ENCODE data around the gene FBXO33. TPM values are rescaled to one million over a fixed set of nuclear protein-coding genes. Genes with fewer than 3 reads are reported as not detected.
"Not testable (repeated sequence)": the region's sequence is repeated elsewhere in the genome, so short reads cannot be mapped to it uniquely, and the experiment has no call there.

Gene FBXO33
- total RNA-seq, 2 experiments from 2014 or later: 21.8 TPM

GRCh38 chr14:39368261-39368959, 63.8 kb downstream of the FBXO33 start:
- Mint-ChIP-seq H3K27me3 (no peaks in the 10 kb centered on the region), H3K9me3 (peaks cover 17% of the 10 kb centered on the region), H3K4me1 (no peaks in the 10 kb centered on the region), H3K36me3 (peaks cover 33% of the 10 kb centered on the region), H3K27ac (no peak overlapping the region), H3K4me3 (no peak overlapping the region)
- peak; percentile 18 for DNase-seq

GRCh38 chr14:39367387-39367751, 64.9 kb downstream of the FBXO33 start:
- no peak for DNase-seq
- Mint-ChIP-seq H3K4me1 (no peaks in the 10 kb centered on the region), H3K27ac (no peak overlapping the region), H3K4me3 (no peak overlapping the region), H3K27me3 (no peaks in the 10 kb centered on the region), H3K36me3 (peaks cover 43% of the 10 kb centered on the region), H3K9me3 (peaks cover 24% of the 10 kb centered on the region)

GRCh38 chr14:39366460-39367386, 65.5 kb downstream of the FBXO33 start:
- Mint-ChIP-seq H3K4me3 (no peak overlapping the region), H3K27ac (no peak overlapping the region), H3K9me3 (peaks cover 24% of the 10 kb centered on the region), H3K27me3 (no peaks in the 10 kb centered on the region), H3K4me1 (no peaks in the 10 kb centered on the region), H3K36me3 (peaks cover 48% of the 10 kb centered on the region)
- DNase-seq: no peak

GRCh38 chr14:39365354-39365753, 66.9 kb downstream of the FBXO33 start:
- H3K9me3 Mint-ChIP-seq: peaks cover 27% of the 10 kb centered on the region
- no peaks in the 10 kb centered on the region for H3K27me3 Mint-ChIP-seq
- H3K4me3 Mint-ChIP-seq: no peak overlapping the region
- H3K27ac Mint-ChIP-seq: no peak overlapping the region
- peaks cover 57% of the 10 kb centered on the region for H3K36me3 Mint-ChIP-seq
- DNase-seq: no peak
- no peaks in the 10 kb centered on the region for H3K4me1 Mint-ChIP-seq

GRCh38 chr14:39364509-39364908, 67.7 kb downstream of the FBXO33 start:
- no peak overlapping the region for H3K27ac Mint-ChIP-seq
- no peak overlapping the region for H3K4me3 Mint-ChIP-seq
- no peak for DNase-seq
- no peaks in the 10 kb centered on the region for H3K4me1 Mint-ChIP-seq
- H3K36me3 Mint-ChIP-seq: peaks cover 66% of the 10 kb centered on the region
- no peaks in the 10 kb centered on the region for H3K27me3 Mint-ChIP-seq
- H3K9me3 Mint-ChIP-seq: peaks cover 29% of the 10 kb centered on the region

GRCh38 chr14:39361556-39361955, 70.7 kb downstream of the FBXO33 start:
- H3K9me3 Mint-ChIP-seq: peaks cover 31% of the 10 kb centered on the region
- not testable (repeated sequence) for H3K4me3 Mint-ChIP-seq, H3K27ac Mint-ChIP-seq, H3K4me1 Mint-ChIP-seq, H3K27me3 Mint-ChIP-seq, DNase-seq
- peaks cover 89% of the 10 kb centered on the region for H3K36me3 Mint-ChIP-seq

- H3K4me3 Mint-ChIP-seq: no peak overlapping the region
- no peak for DNase-seq
- no peaks in the 10 kb centered on the region for H3K4me1 Mint-ChIP-seq
- H3K9me3 Mint-ChIP-seq: peaks cover 32% of the 10 kb centered on the region
- no peak overlapping the region for H3K27ac Mint-ChIP-seq
- no peaks in the 10 kb centered on the region for H3K27me3 Mint-ChIP-seq
- peaks cover 91% of the 10 kb centered on the region for H3K36me3 Mint-ChIP-seq
Measured at GRCh38 chr14:39360316-39360715, 71.9 kb downstream of the FBXO33 start.

GRCh38 chr14:39359069-39359468, 73.2 kb downstream of the FBXO33 start:
- H3K9me3 Mint-ChIP-seq: peaks cover 29% of the 10 kb centered on the region
- H3K4me3 Mint-ChIP-seq, H3K27ac Mint-ChIP-seq, H3K4me1 Mint-ChIP-seq, H3K27me3 Mint-ChIP-seq, DNase-seq: not testable (repeated sequence)
- H3K36me3 Mint-ChIP-seq: peaks cover 89% of the 10 kb centered on the region

- Mint-ChIP-seq H3K36me3 (peaks cover 61% of the 10 kb centered on the region), H3K4me3 (no peak overlapping the region), H3K27ac (no peak overlapping the region), H3K4me1 (peaks cover 9% of the 10 kb centered on the region), H3K27me3 (no peaks in the 10 kb centered on the region), H3K9me3 (peaks cover 22% of the 10 kb centered on the region)
- DNase-seq: no peak
Measured at GRCh38 chr14:39351708-39352107, 80.5 kb downstream of the FBXO33 start.

GRCh38 chr14:39350866-39351265, 81.4 kb downstream of the FBXO33 start:
- H3K4me1 Mint-ChIP-seq: peaks cover 9% of the 10 kb centered on the region
- H3K36me3 Mint-ChIP-seq: peaks cover 54% of the 10 kb centered on the region
- H3K27ac Mint-ChIP-seq: no peak overlapping the region

More at GRCh38 chr14:39350866-39351265, 81.4 kb downstream of the FBXO33 start:
- DNase-seq: no peak
- Mint-ChIP-seq H3K27me3 (no peaks in the 10 kb centered on the region), H3K9me3 (peaks cover 16% of the 10 kb centered on the region), H3K4me3 (no peak overlapping the region)

Other genes with a start within 250 kb of the FBXO33 start
- gene MIA2, start 198.5 kb downstream of the FBXO33 start, total RNA-seq: 10 to 100 TPM; 19.1 to 19.5 TPM

Measured in activated naive CD8-positive, alpha-beta T cell treated with anti-CD3 and anti-CD28 coated beads for 36 hours (primary cell).